Neural progenitor cell (in vitro differentiated cells): Measurements from ENCODE around the gene RBM19.

ENCODE experiments used
- CTCF ChIP-seq: fragments of 200-600 bp; sonication (generic); IDR thresholded peaks from 2 replicates; pipeline ENCODE4 v1.5.1; 2017; ENCODE audit warnings: antibody characterized with exemption, mild to moderate bottlenecking
- EZH2 ChIP-seq: fragments of 200-600 bp; sonication (generic); IDR thresholded peaks from 2 replicates; pipeline ENCODE4 v1.6.1; 2017; ENCODE audit warnings: antibody characterized with exemption, mild to moderate bottlenecking, moderate library complexity
- EZH2phosphoT487 ChIP-seq: fragments of 200-600 bp; sonication (generic); IDR thresholded peaks from 2 replicates; pipeline ENCODE4 v1.6.1; 2017; ENCODE audit warnings: antibody characterized with exemption

GRCh38 chr12:113908584-113909100, 57.5 kb downstream of the RBM19 start:
- TF ChIP-seq EZH2phosphoT487 (no peak), CTCF (no peak), EZH2 (no peak)
